NB4 (cell line): ENCODE data around the gene DNAJC15.

Experiments
- DNase-seq: peaks from one replicate; pipeline ENCODE4 v3.0.0; 2010; ENCODE audit warnings: low read depth
- H3K4me3 ChIP-seq: one replicate; pipeline ENCODE4 v1.5.1; 2011; ENCODE audit warnings: mild to moderate bottlenecking, low read depth, low read length, moderate library complexity
- MAX ChIP-seq: IDR thresholded peaks from 2 replicates; pipeline ENCODE4 v1.6.1; 2011; ENCODE audit warnings: low read depth, low read length
- MYC ChIP-seq: IDR thresholded peaks from 2 replicates; pipeline ENCODE4 v1.6.1; 2011; ENCODE audit warnings: low read depth, low read length
- POLR2A ChIP-seq: IDR thresholded peaks from 2 replicates; pipeline ENCODE4 v1.6.1; 2011; ENCODE audit warnings: mild to moderate bottlenecking; ENCODE audit not compliant: insufficient read length; ENCODE audit errors: extremely low read depth
- TF ChIP-seq, protein P1 (sequence below): IDR thresholded peaks from one replicate; pipeline ENCODE4 v1.5.1; 2012; ENCODE audit warnings: low read depth, low read length

DNAJC15 gene

GRCh38 chr13:42991898-42992763 is 31.3 kb upstream of the DNAJC15 start, which contains the start of gene EPSTI1:
EPSTI1 (minus strand) TSS chr13:42992241; CDS start chr13:42992165, 76 bp downstream.
- DNase-seq = peak; percentile 71
- H3K4me3 ChIP-seq = peak within 1 kb of the TSS; percentile 57
- TF ChIP-seq, protein P1, sequence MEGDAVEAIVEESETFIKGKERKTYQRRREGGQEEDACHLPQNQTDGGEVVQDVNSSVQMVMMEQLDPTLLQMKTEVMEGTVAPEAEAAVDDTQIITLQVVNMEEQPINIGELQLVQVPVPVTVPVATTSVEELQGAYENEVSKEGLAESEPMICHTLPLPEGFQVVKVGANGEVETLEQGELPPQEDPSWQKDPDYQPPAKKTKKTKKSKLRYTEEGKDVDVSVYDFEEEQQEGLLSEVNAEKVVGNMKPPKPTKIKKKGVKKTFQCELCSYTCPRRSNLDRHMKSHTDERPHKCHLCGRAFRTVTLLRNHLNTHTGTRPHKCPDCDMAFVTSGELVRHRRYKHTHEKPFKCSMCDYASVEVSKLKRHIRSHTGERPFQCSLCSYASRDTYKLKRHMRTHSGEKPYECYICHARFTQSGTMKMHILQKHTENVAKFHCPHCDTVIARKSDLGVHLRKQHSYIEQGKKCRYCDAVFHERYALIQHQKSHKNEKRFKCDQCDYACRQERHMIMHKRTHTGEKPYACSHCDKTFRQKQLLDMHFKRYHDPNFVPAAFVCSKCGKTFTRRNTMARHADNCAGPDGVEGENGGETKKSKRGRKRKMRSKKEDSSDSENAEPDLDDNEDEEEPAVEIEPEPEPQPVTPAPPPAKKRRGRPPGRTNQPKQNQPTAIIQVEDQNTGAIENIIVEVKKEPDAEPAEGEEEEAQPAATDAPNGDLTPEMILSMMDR = no peak
- TF ChIP-seq MYC = no peak
- TF ChIP-seq POLR2A = no peak
- no peak for TF ChIP-seq MAX

- no peak for DNase-seq
- H3K4me3 ChIP-seq = no peak overlapping the region
- TF ChIP-seq MYC (no peak), MAX (no peak), POLR2A (no peak)
- TF ChIP-seq, protein P1 = no peak
These were observed 30.6 kb upstream of the DNAJC15 start for GRCh38 chr13:42992764-42993122.

DNA sequence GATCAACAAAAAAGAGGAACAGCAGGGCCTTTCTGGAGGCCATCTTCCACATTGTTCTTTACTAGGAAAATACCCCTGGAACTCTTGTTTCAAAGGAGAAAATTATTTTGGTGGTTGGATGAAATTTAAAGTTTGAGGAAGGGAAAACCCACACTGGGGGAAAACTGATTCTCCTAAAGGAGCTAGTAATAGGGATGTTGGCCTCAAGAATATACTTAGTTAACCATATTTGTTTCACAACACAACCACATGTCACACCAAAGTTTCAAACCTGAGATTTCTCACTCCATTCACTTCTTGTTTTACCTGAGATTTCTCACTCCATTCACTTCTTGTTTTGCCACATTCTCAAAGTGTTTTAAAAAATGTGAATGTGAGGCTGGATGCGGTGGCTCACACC is 28.5 kb upstream of the DNAJC15 start:
- no peak overlapping the region for H3K4me3 ChIP-seq
- TF ChIP-seq, protein P1 = no peak
- TF ChIP-seq MAX (no peak), POLR2A (no peak), MYC (no peak)
- no peak for DNase-seq

GRCh38 chr13:42996584-42996983 is 26.8 kb upstream of the DNAJC15 start:
- no peak overlapping the region for H3K4me3 ChIP-seq
- DNase-seq = peak; percentile 25
- TF ChIP-seq, protein P1 = no peak
- TF ChIP-seq MAX (no peak), MYC (no peak), POLR2A (no peak)

- DNase-seq = no peak
- TF ChIP-seq MAX (no peak), POLR2A (no peak), MYC (no peak)
- TF ChIP-seq, protein P1 = no peak
- H3K4me3 ChIP-seq = no peak overlapping the region
These were observed 26.0 kb upstream of the DNAJC15 start for GRCh38 chr13:42997381-42997780.
